Measurements from ENCODE around the gene CA5A.

GRCh38 chr16:87860553-87861299 is 75.6 kb downstream of the CA5A start:
- no peak for TF ChIP-seq POLR2A (IDR thresholded peaks at IDR 0.05; ENCODE audit: low read depth)
- peak; percentile 39 to 46 for TF ChIP-seq POLR2AphosphoS5 (IDR thresholded peaks at IDR 0.05)
- TF ChIP-seq CTCF (IDR thresholded peaks at IDR 0.05) = no peak

Data from esophagus muscularis mucosa (tissue), 3 donors.